Hepatocyte (in vitro differentiated cells): ENCODE results near the gene UBE2D2.

Experiments
- EZH2 ChIP-seq: fragments of 200-600 bp; sonication (generic); IDR thresholded peaks from 2 replicates; pipeline ENCODE4 v1.6.1; 2016; ENCODE audit warnings: antibody characterized with exemption, mild to moderate bottlenecking, borderline replicate concordance
- TF ChIP-seq, protein P1 (sequence below): fragments of 200-600 bp; sonication (generic); IDR thresholded peaks from 2 replicates; pipeline ENCODE4 v1.5.1; 2016; ENCODE audit warnings: antibody characterized with exemption, mild to moderate bottlenecking; ENCODE audit not compliant: poor library complexity

DNA sequence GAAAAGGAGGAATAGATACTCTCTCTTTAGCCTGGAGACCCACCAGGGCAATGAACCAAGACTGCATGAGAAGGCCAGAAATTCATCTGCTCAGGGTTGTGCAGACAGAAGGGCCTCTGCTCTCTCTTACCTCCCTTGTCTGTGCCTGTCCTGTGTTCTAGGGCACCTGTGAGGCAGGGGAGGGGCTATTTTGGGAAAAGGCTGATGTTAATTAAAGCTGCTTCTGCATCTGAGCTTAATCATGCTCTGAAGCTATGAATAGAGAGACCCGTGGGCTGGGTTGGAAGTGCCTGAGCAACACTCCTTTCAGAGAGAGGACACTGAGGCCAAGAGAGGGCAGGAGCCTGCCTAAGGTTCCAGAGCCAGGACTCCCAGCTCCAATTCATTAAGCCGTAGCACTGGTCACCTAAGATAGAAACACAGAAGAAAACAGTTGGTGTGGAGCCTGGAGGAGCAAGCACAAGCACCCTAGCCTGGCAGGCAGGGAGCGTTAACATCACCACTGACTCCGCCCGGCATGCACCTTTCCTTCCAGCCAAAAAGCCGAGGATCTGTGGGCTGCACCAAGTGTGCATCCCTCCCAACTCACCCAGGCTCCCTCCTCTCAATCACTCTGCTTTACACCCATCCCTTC is 47.2 kb upstream of the UBE2D2 start:
- TF ChIP-seq, protein P1, sequence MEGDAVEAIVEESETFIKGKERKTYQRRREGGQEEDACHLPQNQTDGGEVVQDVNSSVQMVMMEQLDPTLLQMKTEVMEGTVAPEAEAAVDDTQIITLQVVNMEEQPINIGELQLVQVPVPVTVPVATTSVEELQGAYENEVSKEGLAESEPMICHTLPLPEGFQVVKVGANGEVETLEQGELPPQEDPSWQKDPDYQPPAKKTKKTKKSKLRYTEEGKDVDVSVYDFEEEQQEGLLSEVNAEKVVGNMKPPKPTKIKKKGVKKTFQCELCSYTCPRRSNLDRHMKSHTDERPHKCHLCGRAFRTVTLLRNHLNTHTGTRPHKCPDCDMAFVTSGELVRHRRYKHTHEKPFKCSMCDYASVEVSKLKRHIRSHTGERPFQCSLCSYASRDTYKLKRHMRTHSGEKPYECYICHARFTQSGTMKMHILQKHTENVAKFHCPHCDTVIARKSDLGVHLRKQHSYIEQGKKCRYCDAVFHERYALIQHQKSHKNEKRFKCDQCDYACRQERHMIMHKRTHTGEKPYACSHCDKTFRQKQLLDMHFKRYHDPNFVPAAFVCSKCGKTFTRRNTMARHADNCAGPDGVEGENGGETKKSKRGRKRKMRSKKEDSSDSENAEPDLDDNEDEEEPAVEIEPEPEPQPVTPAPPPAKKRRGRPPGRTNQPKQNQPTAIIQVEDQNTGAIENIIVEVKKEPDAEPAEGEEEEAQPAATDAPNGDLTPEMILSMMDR, result no peak
- no peak for TF ChIP-seq EZH2
